Measurements from ENCODE around the gene AP1AR.

AP1AR gene

GRCh38 chr4:112312610-112313239 lies 81.1 kb downstream of the AP1AR start:
- no peak for DNase-seq (ENCODE audit: low read depth, low spot score)

- no peak for DNase-seq (ENCODE audit: low read depth, low spot score)
Observed at GRCh38 chr4:112315446-112315845, 83.9 kb downstream of the AP1AR start.

GRCh38 chr4:112316360-112316759 lies 84.8 kb downstream of the AP1AR start:
- no peak for DNase-seq (ENCODE audit: low read depth, low spot score)

GRCh38 chr4:112318239-112319142 lies 86.9 kb downstream of the AP1AR start:
- no peak for DNase-seq (ENCODE audit: low read depth, low spot score)

Measured in activated CD4-positive, CD25-positive, alpha-beta regulatory T cell treated with anti-CD3 and anti-CD28 coated beads, Interleukin-2, amount 50 U/mL, for 16 hours (primary cell).